HCT116 (cell line): Measurements from ENCODE around the gene CNFN. TPM values are rescaled to one million over a fixed set of nuclear protein-coding genes. Genes with fewer than 3 reads are reported as not detected.

ENCODE experiments used
- ATAC-seq: fragments of 200-7000 bp; cut with Tn5 transposase; 2 replicates; pipeline ENCODE4 v1.9.1; 2020; ENCODE audit warnings: mild to moderate bottlenecking, moderate library complexity
- BruUV-seq: library from RNA; stranded (reverse); fragments of 400-500 nt; replicated peaks from 2 replicates; lab custom pipeline; 2021; lab: Mats Ljungman, UMichigan
- CTCF ChIA-PET: fragments of 300-600 bp; sonication (Branson Sonifier 250); formaldehyde crosslinking; loops from one replicate; lab custom pipeline; 2021; ENCODE audit warnings: antibody characterized with exemption; lab: Charles Lee
- POLR2A ChIA-PET: fragments of 300-600, 350-600 bp; sonication (Branson Sonifier 250); formaldehyde crosslinking; loops from one replicate; lab custom pipeline; 2021; ENCODE audit warnings: antibody characterized with exemption; lab: Charles Lee
- RAD21 ChIA-PET, 2 experiments: fragments of 300-600 bp; sonication (Branson Sonifier 250); formaldehyde crosslinking; loops; one replicate each; lab custom pipeline; 2023; ENCODE audit warnings: low total read pairs in 2 of 2; ENCODE audit not compliant: uncharacterized antibody in 2 of 2, unreplicated experiment in 2 of 2, low non-redundant PET in 1 of 2; lab: Charles Lee
- DNase-seq: peaks from one replicate; pipeline ENCODE4 v3.0.0-alpha.2; 2010; ENCODE audit warnings: low read depth, low spot score
- H2AFZ ChIP-seq: fragments of 200-600 bp; shearing (Covaris generic), sonication (generic); 2 replicates; pipeline ENCODE4 v1.6.1; 2017; ENCODE audit warnings: low read depth, mixed run types, mixed read lengths, antibody characterized with exemption, low read length; ENCODE audit not compliant: poor library complexity, severe bottlenecking
- H3K27ac ChIP-seq: 2 replicates; pipeline ENCODE4 v1.5.1; 2012; ENCODE audit warnings: low read depth, low read length
- H3K27me3 ChIP-seq: fragments of 200-600 bp; sonication (generic); 2 replicates; pipeline ENCODE4 v1.6.1; 2016; ENCODE audit warnings: mixed run types, low read length, mixed read lengths; ENCODE audit not compliant: insufficient read depth
- H3K36me3 ChIP-seq, 2 experiments: fragments of 200-500 bp in 1 of 2; fragments of 200-600 bp in 1 of 2; sonication (Bioruptor generic) in 1 of 2; sonication (generic) in 1 of 2; 2 replicates each; pipeline versions ENCODE4 v1.5.1 to v1.6.1; 2014 to 2016; ENCODE audit warnings: low read length in 2 of 2, inconsistent platforms in 1 of 2, mixed read lengths in 1 of 2, mixed run types in 1 of 2; ENCODE audit not compliant: insufficient read depth in 2 of 2, control insufficient read depth in 1 of 2
- H3K4me1 ChIP-seq, 2 experiments: fragments of 200-600 bp in 1 of 2; sonication (generic) in 1 of 2; 2 replicates each; pipeline versions ENCODE4 v1.5.1 to v1.6.1; 2012 to 2017; ENCODE audit warnings: low read length in 2 of 2, inconsistent platforms in 1 of 2, mild to moderate bottlenecking in 1 of 2, mixed read lengths in 1 of 2, mixed run types in 1 of 2, moderate library complexity in 1 of 2; ENCODE audit not compliant: insufficient read depth in 2 of 2, control insufficient read depth in 1 of 2
- H3K4me2 ChIP-seq: fragments of 200-600 bp; sonication (generic); 2 replicates; pipeline ENCODE4 v1.6.1; 2017; ENCODE audit warnings: mixed run types, low read length, mixed read lengths
- H3K4me3 ChIP-seq, 2 experiments: fragments of 200-600 bp in 1 of 2; sonication (generic) in 1 of 2; replicated peaks in 1 of 2; 2 replicates each; pipeline ENCODE4 v1.5.1; 2011 to 2016; ENCODE audit warnings: low read length in 2 of 2, control low read depth in 1 of 2, low read depth in 1 of 2, mild to moderate bottlenecking in 1 of 2, mixed read lengths in 1 of 2, mixed run types in 1 of 2
- H3K79me2 ChIP-seq: fragments of 200-600 bp; sonication (generic); 2 replicates; pipeline ENCODE4 v1.6.1; 2017; ENCODE audit warnings: mild to moderate bottlenecking, mixed run types, low read length, moderate library complexity, mixed read lengths; ENCODE audit not compliant: insufficient read depth
- H3K9ac ChIP-seq: fragments of 200-600 bp; sonication (generic); 2 replicates; pipeline ENCODE4 v1.6.1; 2016; ENCODE audit warnings: low read length, mixed read lengths
- H3K9me2 ChIP-seq: fragments of 200-600 bp; sonication (generic), shearing (Covaris generic); 2 replicates; pipeline ENCODE4 v1.6.1; 2017; ENCODE audit warnings: mixed run types, mild to moderate bottlenecking, moderate library complexity; ENCODE audit not compliant: insufficient read depth
- H3K9me3 ChIP-seq, 2 experiments: fragments of 200-500 bp in 1 of 2; fragments of 200-600 bp in 1 of 2; sonication (Bioruptor generic) in 1 of 2; sonication (generic) in 1 of 2; 2 replicates each; pipeline ENCODE4 v1.6.1; 2014 to 2017; ENCODE audit warnings: low read length in 2 of 2, mixed read lengths in 2 of 2, inconsistent platforms in 1 of 2, low read depth in 1 of 2, mild to moderate bottlenecking in 1 of 2, mixed run types in 1 of 2, moderate library complexity in 1 of 2; ENCODE audit not compliant: control insufficient read depth in 1 of 2, insufficient read depth in 1 of 2
- H4K20me1 ChIP-seq: fragments of 200-600 bp; sonication (generic), shearing (Covaris generic); 2 replicates; pipeline ENCODE4 v1.6.1; 2017; ENCODE audit warnings: mixed run types, mild to moderate bottlenecking, moderate library complexity; ENCODE audit not compliant: insufficient read depth
- EGR1 ChIP-seq: IDR thresholded peaks from 2 replicates; pipeline ENCODE4 v1.6.1; 2012; ENCODE audit warnings: low read depth
- ELF1 ChIP-seq: IDR thresholded peaks from 2 replicates; pipeline ENCODE4 v1.6.1; 2012; ENCODE audit warnings: low read depth, borderline replicate concordance
- FOSL1 ChIP-seq: IDR thresholded peaks from 2 replicates; pipeline ENCODE4 v1.6.1; 2012; ENCODE audit warnings: low read depth
- SIN3A ChIP-seq: IDR thresholded peaks from 2 replicates; pipeline ENCODE4 v1.6.1; 2012; ENCODE audit warnings: low read depth
- SRF ChIP-seq: IDR thresholded peaks from 2 replicates; pipeline ENCODE4 v1.6.1; 2012; ENCODE audit warnings: low read depth
- YY1 ChIP-seq: IDR thresholded peaks from 2 replicates; pipeline ENCODE4 v1.6.1; 2011; ENCODE audit warnings: low read length, low read depth, moderate library complexity, mild to moderate bottlenecking; ENCODE audit not compliant: insufficient replicate concordance; ENCODE audit errors: extremely low read depth
- ZNF274 ChIP-seq: fragments of 200-500 bp; sonication (Bioruptor generic); IDR thresholded peaks from 2 replicates; pipeline ENCODE4 v1.6.1; 2014; ENCODE audit warnings: mild to moderate bottlenecking, low read depth, low read length, inconsistent platforms
- intact Hi-C: fragments of 100-400 bp; cut with micrococcal nuclease; formaldehyde crosslinking; loops from 2 replicates; pipeline ENCODE4 v1.10.0; 2022
- total RNA-seq: library from RNA; stranded (reverse); gene quantifications from one replicate; pipeline ENCODE4 v1.2.1, GENCODE V29; 2021; ENCODE audit not compliant: unreplicated experiment
- TF ChIP-seq, protein P1 (sequence below): IDR thresholded peaks from 2 replicates; pipeline ENCODE4 v1.6.1; 2012
- TF ChIP-seq, protein P2 (sequence below): IDR thresholded peaks from 2 replicates; pipeline ENCODE4 v1.6.1; 2012; ENCODE audit warnings: low read depth

The CNFN gene
- total RNA-seq, 1 experiment from 2014 or later: 13.9 TPM

DNA sequence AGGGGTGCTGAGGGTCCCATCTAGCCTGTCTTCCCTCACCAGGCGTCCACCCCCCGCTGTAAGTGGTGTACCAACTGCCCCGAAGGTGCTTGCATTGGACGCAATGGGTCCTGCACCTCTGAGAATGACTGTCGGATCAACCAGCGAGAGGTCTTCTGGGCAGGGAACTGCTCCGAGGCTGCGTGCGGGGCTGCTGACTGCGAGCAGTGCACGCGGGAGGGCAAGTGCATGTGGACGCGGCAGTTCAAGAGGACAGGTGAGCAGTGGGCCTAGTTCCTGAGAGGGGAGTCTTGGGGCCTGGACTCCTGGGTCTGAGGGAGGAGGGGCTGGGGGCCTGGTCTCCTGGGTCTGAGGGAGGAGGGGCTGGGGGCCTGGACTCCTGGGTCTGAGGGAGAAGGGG lies 27.8 kb downstream of the CNFN start:
- ChIA-PET CTCF (no interaction called here), RAD21 (no interaction called here), POLR2A (no interaction called here)
- Histone ChIP-seq H3K36me3 (peaks cover 0 to 11% of the 10 kb centered on the region in 2 experiments; a peak in 2 of 4 replicates), H4K20me1 (no peaks in the 10 kb centered on the region), H3K9me2 (no peaks in the 10 kb centered on the region), H3K9me3 (peaks cover 9 to 10% of the 10 kb centered on the region in 2 experiments; a peak in 2 of 4 replicates), H3K4me2 (no peak overlapping the region), H3K4me1 (no peaks in the 10 kb centered on the region), H3K27me3 (no peaks in the 10 kb centered on the region), H3K27ac (no peak overlapping the region), H2AFZ (no peak overlapping the region), H3K4me3 (no peak overlapping the region), H3K79me2 (no peaks in the 10 kb centered on the region), H3K9ac (no peak overlapping the region)
- no TSS peak for BruUV-seq
- intact Hi-C loops: no loop called here
- no peak for ATAC-seq
- DNase-seq: no peak
- TF ChIP-seq, protein P1, sequence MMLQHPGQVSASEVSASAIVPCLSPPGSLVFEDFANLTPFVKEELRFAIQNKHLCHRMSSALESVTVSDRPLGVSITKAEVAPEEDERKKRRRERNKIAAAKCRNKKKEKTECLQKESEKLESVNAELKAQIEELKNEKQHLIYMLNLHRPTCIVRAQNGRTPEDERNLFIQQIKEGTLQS: no peak

DNA sequence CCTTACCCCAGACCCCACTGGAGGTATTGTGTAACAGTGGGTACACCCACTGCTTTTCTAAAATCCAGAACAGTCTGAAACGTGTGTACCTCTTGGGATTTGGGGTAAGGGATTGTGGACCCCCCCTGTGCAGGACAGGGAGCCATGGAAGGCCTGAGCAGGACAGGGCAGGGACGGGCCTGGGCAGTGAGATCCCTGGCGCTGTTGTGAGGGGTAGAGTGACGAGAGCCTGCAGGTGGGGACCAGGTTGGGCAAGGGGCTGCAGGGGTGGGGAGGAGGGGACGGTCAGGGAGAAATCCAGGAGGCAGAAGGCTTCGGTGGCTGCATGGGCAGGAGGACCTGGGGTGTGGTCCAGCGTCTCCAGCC lies 28.6 kb downstream of the CNFN start:
- Histone ChIP-seq H3K36me3 (peaks cover 0 to 11% of the 10 kb centered on the region in 2 experiments; a peak in 2 of 4 replicates), H3K27me3 (no peaks in the 10 kb centered on the region), H2AFZ (no peak overlapping the region), H3K4me3 (no peak overlapping the region), H3K9ac (no peak overlapping the region), H3K27ac (no peak overlapping the region), H3K79me2 (no peaks in the 10 kb centered on the region), H3K4me1 (no peaks in the 10 kb centered on the region), H4K20me1 (no peaks in the 10 kb centered on the region), H3K9me2 (no peaks in the 10 kb centered on the region), H3K4me2 (no peak overlapping the region), H3K9me3 (peaks cover 9 to 10% of the 10 kb centered on the region in 2 experiments; a peak in 2 of 4 replicates)
- no peak for ATAC-seq
- BruUV-seq: no TSS peak
- DNase-seq: no peak
- CTCF ChIA-PET: no interaction called here
- POLR2A ChIA-PET: no interaction called here
- RAD21 ChIA-PET: no interaction called here
- TF ChIP-seq FOSL1 (no peak), EGR1 (no peak), ZNF274 (no peak), SIN3A (no peak), SRF (no peak), YY1 (no peak), ELF1 (no peak)
- TF ChIP-seq, protein P2, sequence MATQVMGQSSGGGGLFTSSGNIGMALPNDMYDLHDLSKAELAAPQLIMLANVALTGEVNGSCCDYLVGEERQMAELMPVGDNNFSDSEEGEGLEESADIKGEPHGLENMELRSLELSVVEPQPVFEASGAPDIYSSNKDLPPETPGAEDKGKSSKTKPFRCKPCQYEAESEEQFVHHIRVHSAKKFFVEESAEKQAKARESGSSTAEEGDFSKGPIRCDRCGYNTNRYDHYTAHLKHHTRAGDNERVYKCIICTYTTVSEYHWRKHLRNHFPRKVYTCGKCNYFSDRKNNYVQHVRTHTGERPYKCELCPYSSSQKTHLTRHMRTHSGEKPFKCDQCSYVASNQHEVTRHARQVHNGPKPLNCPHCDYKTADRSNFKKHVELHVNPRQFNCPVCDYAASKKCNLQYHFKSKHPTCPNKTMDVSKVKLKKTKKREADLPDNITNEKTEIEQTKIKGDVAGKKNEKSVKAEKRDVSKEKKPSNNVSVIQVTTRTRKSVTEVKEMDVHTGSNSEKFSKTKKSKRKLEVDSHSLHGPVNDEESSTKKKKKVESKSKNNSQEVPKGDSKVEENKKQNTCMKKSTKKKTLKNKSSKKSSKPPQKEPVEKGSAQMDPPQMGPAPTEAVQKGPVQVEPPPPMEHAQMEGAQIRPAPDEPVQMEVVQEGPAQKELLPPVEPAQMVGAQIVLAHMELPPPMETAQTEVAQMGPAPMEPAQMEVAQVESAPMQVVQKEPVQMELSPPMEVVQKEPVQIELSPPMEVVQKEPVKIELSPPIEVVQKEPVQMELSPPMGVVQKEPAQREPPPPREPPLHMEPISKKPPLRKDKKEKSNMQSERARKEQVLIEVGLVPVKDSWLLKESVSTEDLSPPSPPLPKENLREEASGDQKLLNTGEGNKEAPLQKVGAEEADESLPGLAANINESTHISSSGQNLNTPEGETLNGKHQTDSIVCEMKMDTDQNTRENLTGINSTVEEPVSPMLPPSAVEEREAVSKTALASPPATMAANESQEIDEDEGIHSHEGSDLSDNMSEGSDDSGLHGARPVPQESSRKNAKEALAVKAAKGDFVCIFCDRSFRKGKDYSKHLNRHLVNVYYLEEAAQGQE: no peak
- intact Hi-C loops: no loop called here
